NCI-H146 treated with DMSO at 0.1 percent for 48 hours (cell line): ENCODE data around the gene COL6A3.

Source experiments
- DNase-seq: peaks from one replicate; lab custom pipeline; 2025; ENCODE audit not compliant: unreplicated experiment; lab: John Stamatoyannopoulos, UW

The COL6A3 gene

GRCh38 chr2:237441605-237442274 is 27.8 kb upstream of the COL6A3 start:
- no peak for DNase-seq

GRCh38 chr2:237440819-237441281 is 26.9 kb upstream of the COL6A3 start:
- DNase-seq = no peak

- DNase-seq = peak; percentile 93
These were observed 24.3 kb upstream of the COL6A3 start for GRCh38 chr2:237438080-237438940.

GRCh38 chr2:237437566-237437965 is 23.6 kb upstream of the COL6A3 start:
- no peak for DNase-seq

- no peak for DNase-seq
These were observed 22.1 kb upstream of the COL6A3 start for GRCh38 chr2:237435844-237436587.

- DNase-seq = no peak
These were observed 20.9 kb upstream of the COL6A3 start for GRCh38 chr2:237434866-237435311.

GRCh38 chr2:237433920-237434676 is 20.1 kb upstream of the COL6A3 start:
- no peak for DNase-seq

- DNase-seq = no peak
These were observed 18.6 kb upstream of the COL6A3 start for GRCh38 chr2:237432484-237433092.

GRCh38 chr2:237431837-237432236 is 17.9 kb upstream of the COL6A3 start:
- DNase-seq = no peak

GRCh38 chr2:237431372-237431771 is 17.4 kb upstream of the COL6A3 start:
- DNase-seq = no peak

GRCh38 chr2:237430861-237431260 is 16.9 kb upstream of the COL6A3 start:
- no peak for DNase-seq

GRCh38 chr2:237429753-237430152 is 15.8 kb upstream of the COL6A3 start:
- DNase-seq = no peak

GRCh38 chr2:237427769-237428506 is 14.0 kb upstream of the COL6A3 start:
- DNase-seq = no peak

- no peak for DNase-seq
These were observed 12.6 kb upstream of the COL6A3 start for GRCh38 chr2:237426517-237426916.

- no peak for DNase-seq
These were observed 11.4 kb upstream of the COL6A3 start for GRCh38 chr2:237425320-237425719.

GRCh38 chr2:237424544-237424943 is 10.6 kb upstream of the COL6A3 start:
- no peak for DNase-seq

- DNase-seq = no peak
These were observed 9.9 kb upstream of the COL6A3 start for GRCh38 chr2:237423891-237424290.

- DNase-seq = no peak
These were observed 8.3 kb upstream of the COL6A3 start for GRCh38 chr2:237422309-237422708.

- peak; percentile 55 for DNase-seq
These were observed 7.7 kb upstream of the COL6A3 start for GRCh38 chr2:237421542-237422116.
